ENCODE results near the gene NRARP.

NRARP gene

GRCh38 chr9:137310189-137311052, 8.3 kb upstream of the NRARP start:
- DNase-seq, result peak; percentile 85

GRCh38 chr9:137309368-137310188, 7.5 kb upstream of the NRARP start:
- no peak for DNase-seq

DNA sequence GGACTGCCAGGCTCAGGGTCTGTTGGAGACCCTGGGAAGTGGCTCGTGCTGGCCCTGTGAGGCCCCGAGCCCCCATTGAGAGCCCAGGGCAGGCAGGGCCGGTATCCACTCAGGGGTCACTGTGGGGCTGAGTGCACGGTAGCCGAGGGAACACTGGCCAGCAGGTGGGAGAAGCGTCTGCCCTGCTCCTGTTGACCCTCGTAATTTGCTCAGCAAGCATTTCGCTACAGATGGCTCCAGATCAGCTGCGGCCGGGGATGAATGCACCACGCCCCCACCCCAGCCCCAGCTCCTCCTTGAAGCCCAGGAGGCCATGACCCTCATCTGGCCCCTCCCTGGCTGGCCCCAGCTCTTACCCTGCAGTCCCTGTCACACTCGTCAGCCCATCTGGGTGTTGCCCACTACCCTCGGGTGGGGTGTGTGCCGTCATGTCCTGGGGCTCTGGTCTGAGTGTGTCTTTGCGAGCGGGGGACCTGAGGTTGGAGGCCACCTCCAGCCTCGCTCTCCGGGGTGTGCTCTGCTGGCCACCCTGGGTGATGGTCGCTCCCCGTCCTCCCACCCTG, 6.1 kb upstream of the NRARP start:
- DNase-seq, result no peak

GRCh38 chr9:137307255-137308056, 5.4 kb upstream of the NRARP start:
- DNase-seq, result peak; percentile 31

- no peak for DNase-seq
These were observed 4.8 kb upstream of the NRARP start for GRCh38 chr9:137306850-137307254.

GRCh38 chr9:137306066-137306849, 4.2 kb upstream of the NRARP start:
- no peak for DNase-seq

- no peak for DNase-seq
These were observed 3.7 kb upstream of the NRARP start for GRCh38 chr9:137305798-137306065.

DNA sequence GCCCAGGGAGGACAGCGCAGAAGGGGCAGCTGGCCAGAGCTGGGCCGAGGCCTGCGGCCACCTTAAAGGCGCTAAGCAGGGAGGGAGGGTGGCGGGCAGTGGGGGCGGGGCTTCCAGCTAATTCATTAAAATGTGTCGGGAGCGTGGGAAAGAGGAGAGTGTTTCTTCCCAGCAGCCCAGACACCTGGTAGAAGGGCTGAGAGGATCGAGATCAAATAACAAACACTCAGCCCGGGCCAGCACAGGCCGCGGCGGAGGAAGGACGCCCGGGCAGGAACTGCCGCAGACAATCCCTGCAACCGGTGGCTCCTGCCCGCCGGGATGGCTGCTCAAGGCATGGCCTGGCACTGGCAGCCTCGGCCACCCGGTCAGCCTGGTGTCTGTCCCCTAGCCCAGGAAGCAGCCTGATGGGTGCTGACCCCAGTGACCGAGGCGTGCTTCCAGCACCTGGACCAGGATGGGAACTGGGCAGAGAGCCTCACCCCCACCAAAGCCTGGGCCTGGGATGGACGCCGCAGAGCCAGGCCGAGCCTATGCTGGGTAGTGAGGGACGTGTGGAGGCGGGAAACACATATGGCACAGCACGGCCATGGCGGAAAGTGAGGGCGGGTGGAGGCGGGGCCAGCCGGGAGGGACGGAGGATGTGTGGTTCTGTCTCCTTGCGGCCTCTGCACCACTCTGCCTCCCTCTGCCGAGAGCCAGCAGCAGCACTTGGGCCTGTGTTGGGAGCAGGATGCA, 3.2 kb upstream of the NRARP start:
- peak; percentile 84 for DNase-seq

DNA sequence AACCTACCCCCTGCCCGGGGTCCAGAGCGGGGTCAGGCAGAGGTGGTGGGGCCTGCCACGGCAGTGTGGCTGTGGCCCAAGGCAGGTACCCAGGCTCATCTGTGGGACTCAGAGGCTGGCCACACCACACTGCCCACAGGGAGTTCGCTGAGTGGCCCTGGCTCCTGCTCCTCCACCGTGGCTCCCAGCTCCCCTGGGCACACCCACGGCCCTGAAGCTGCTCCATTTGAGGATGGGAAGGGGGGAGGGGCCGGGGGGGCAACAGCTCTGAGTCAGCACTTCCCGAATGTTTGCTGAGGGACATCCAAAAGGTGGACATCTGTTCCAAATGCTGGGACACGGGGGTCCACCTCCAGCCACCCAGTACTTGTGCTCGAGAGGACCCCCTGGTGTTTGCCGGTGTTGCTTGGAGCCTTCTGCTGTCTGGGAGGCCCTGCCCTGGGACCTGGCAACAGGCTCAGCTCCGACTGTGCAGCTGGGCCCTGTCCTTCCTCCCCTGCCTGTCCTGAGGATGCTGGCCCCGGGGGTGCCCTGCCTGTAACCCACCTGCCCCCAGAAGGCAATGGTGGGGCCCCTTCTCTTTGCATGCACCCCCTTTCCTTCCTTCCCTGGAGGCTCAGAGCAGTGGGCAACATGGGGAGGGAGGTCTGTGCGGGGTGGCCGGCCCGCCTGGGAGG, 2.5 kb upstream of the NRARP start:
- no peak for DNase-seq

- no peak for DNase-seq
These were observed 1.9 kb upstream of the NRARP start for GRCh38 chr9:137303893-137304382.

DNA sequence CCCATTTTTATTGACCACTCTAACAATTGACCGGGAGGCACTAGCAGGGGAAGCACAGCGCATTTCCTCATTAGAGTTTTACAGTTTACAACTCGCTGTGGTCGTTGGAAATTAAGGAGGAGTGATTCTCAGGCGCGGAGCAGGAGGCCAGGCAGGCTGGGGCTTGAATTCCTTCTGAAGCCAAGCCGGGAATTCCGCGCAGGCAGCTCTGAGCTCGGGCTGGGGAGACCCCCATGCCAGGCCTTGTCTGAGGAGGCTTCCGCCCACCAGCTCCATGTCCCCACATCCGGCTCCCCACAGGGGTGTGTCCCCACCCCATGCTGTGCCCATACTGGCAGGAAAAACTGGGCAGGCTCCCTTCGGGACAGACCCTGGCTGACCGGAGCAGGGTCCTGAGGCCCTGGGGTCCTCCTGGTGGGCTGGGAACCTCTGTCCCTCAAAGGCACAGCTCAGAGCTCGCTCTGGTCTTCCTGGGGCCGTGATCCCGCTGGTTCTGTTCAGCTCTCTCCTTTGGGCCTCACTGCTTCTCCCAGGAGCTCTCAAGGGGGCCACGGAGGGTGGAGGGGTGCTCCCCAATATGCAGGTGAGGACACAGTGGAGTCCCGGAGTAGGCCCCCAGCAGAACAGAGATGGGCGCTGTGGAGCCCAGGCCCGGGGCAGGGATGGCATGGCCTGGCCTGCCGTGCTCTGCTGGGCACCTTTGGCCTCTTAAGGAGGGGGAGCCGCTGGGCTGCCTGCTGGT, 1.3 kb upstream of the NRARP start:
- no peak for DNase-seq

- DNase-seq, result no peak
These were observed 529 bp upstream of the NRARP start for GRCh38 chr9:137302449-137303150.

- peak; percentile 47 for DNase-seq
These were observed 757 bp downstream of the NRARP start for GRCh38 chr9:137301081-137301947.

DNA sequence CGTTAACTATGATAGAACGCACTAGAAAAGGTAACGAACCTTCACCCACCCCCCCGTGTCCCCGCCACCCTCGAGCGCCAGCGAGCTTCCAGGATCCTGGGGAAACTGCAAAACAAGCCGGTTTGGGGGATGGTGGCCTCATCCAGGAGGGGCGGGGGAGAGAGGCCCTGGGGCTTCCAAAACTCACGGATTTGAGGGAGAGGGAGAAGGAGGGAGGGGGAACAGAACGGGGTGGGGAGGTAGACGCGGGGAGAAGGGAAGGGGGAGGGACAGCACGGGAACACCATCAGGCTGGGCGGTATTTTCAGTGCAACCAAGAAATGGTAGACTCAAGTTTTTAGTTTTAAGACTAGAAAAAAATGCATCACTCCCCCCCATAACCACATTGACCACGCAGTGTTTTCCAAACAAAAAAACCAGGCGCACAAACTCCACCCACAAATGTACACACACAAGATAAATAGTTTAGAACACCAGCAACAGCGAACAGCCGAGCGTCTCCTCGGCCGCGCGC, 1.4 kb downstream of the NRARP start:
- no peak for DNase-seq

DNA sequence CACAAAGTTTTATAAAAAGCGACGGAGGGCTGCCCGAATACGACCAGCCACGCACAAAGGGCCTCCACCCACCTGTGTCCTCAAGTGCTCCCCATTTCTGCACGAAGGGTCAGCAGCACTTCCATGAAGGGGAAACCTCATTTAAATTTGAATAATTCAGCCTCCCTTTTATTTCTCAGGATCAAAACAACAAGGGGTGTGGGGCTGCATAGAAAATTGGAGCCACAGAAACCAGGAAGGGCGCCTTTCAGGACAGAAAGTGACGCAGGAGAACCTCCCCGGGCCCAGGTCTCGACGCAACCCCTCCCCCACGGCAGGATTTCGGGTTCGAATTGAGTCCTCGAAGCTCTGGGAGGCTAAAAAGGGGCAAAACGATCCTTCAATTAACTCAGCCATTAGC, 2.1 kb downstream of the NRARP start:
- no peak for DNase-seq

- DNase-seq, result no peak
These were observed 2.9 kb downstream of the NRARP start for GRCh38 chr9:137299203-137299565.

- no peak for DNase-seq
These were observed 3.5 kb downstream of the NRARP start for GRCh38 chr9:137298401-137299202.

Data from NCI-H510A (cell line).